B cell (primary cell): ENCODE results near the gene ACSM2B. TPM values are rescaled to one million over a fixed set of nuclear protein-coding genes. Genes with fewer than 3 reads are reported as not detected.

Experiments used
- ATAC-seq: fragments of 200-7000 bp; cut with Tn5 transposase; one replicate; pipeline ENCODE4 v1.10.0; 2021; ENCODE audit warnings: low read depth, mild to moderate bottlenecking, moderate number of reproducible peaks, moderate library complexity
- CTCF ChIA-PET: fragments of 350-600 bp; sonication (Branson Sonifier 250); formaldehyde crosslinking; loops from one replicate; lab custom pipeline; 2021; ENCODE audit warnings: antibody characterized with exemption, inconsistent platforms; lab: Charles Lee
- POLR2A ChIA-PET: fragments of 350-600 bp; sonication (Branson Sonifier 250); formaldehyde crosslinking; loops from one replicate; lab custom pipeline; 2021; ENCODE audit warnings: antibody characterized with exemption; lab: Charles Lee
- DNase-seq: peaks from one replicate; pipeline ENCODE4 v3.0.0; 2013
- H2AFZ ChIP-seq: 2 replicates; pipeline ENCODE4 v1.6.1; 2012; ENCODE audit warnings: mild to moderate bottlenecking, low read depth, low read length; ENCODE audit not compliant: insufficient read depth, poor library complexity, severe bottlenecking
- H3K27ac ChIP-seq, 2 donors: 1 replicate in 1 of 2; 2 replicates in 1 of 2; pipeline ENCODE4 v1.5.1; 2012 to 2013; ENCODE audit warnings: low read length in 2 of 2, mild to moderate bottlenecking in 2 of 2, moderate library complexity in 1 of 2
- H3K27me3 ChIP-seq, 4 experiments: fragments of 200-600 bp in 1 of 4; sonication (generic) in 1 of 4; replicated peaks in 1 of 4; 1 replicate in 2 of 4; 2 replicates in 2 of 4; pipeline versions ENCODE4 v1.6.1 to v1.7.0; 2013 to 2016; ENCODE audit warnings: low read length in 3 of 4, mild to moderate bottlenecking in 2 of 4, mixed read lengths in 1 of 4, moderate library complexity in 1 of 4; ENCODE audit not compliant: insufficient read depth in 4 of 4, control insufficient read depth in 3 of 4; ENCODE audit errors: control extremely low read depth in 1 of 4
- H3K36me3 ChIP-seq, 2 experiments: replicated peaks in 1 of 2; 1 replicate in 1 of 2; 2 replicates in 1 of 2; pipeline versions ENCODE4 v1.6.1 to v1.7.1; 2013; ENCODE audit warnings: low read length in 1 of 2; ENCODE audit not compliant: insufficient read depth in 2 of 2, control insufficient read depth in 1 of 2; ENCODE audit errors: control extremely low read depth in 1 of 2, extremely low read depth in 1 of 2
- H3K4me1 ChIP-seq, 2 donors: fragments of 200-600 bp in 1 of 2; sonication (generic) in 1 of 2; 1 replicate in 1 of 2; 2 replicates in 1 of 2; pipeline versions ENCODE4 v1.5.1 to v1.6.1; 2013 to 2017; ENCODE audit warnings: low read length in 2 of 2; ENCODE audit not compliant: control insufficient read depth in 2 of 2, insufficient read depth in 2 of 2
- H3K4me2 ChIP-seq: replicated peaks from 2 replicates; pipeline ENCODE3; 2012; ENCODE audit warnings: mild to moderate bottlenecking, low read depth, low read length; ENCODE audit not compliant: poor library complexity, severe bottlenecking
- H3K4me3 ChIP-seq, 5 experiments: fragments of 200-600 bp in 1 of 5; sonication (generic) in 1 of 5; 1 replicate in 3 of 5; 2 replicates in 2 of 5; pipeline versions ENCODE4 v1.5.1 to v1.7.0; 2011 to 2016; ENCODE audit warnings: low read length in 4 of 5, mild to moderate bottlenecking in 4 of 5, low read depth in 2 of 5, control low read depth in 1 of 5, moderate library complexity in 1 of 5; ENCODE audit not compliant: insufficient read depth in 1 of 5; ENCODE audit errors: control extremely low read depth in 1 of 5, extremely low read depth in 1 of 5
- H3K79me2 ChIP-seq: fragments of 200-600 bp; sonication (generic); one replicate; pipeline ENCODE4 v1.6.0; 2016; ENCODE audit warnings: low read length; ENCODE audit not compliant: control insufficient read depth, insufficient read depth
- H3K9ac ChIP-seq: fragments of 200-600 bp; sonication (generic); 2 replicates; pipeline ENCODE4 v1.6.1; 2017; ENCODE audit warnings: mild to moderate bottlenecking, low read length, moderate library complexity
- H3K9me3 ChIP-seq, 3 donors: one replicate each; pipeline versions ENCODE4 v1.6.1 to v1.7.1; 2013; ENCODE audit warnings: low read length in 2 of 3; ENCODE audit not compliant: control insufficient read depth in 2 of 3, insufficient read depth in 1 of 3; ENCODE audit errors: control extremely low read depth in 1 of 3
- H4K20me1 ChIP-seq: 2 replicates; pipeline ENCODE4 v1.6.0; 2012; ENCODE audit warnings: mild to moderate bottlenecking, low read length; ENCODE audit not compliant: insufficient read depth, control insufficient read depth, poor library complexity, severe bottlenecking
- H3K27ac Mint-ChIP-seq: one replicate; pipeline ENCODE4 v1.8.0; 2021; ENCODE audit warnings: mixed read lengths
- H3K27me3 Mint-ChIP-seq: one replicate; pipeline ENCODE4 v1.8.0; 2021; ENCODE audit warnings: mixed read lengths
- H3K4me1 Mint-ChIP-seq: one replicate; pipeline ENCODE4 v1.8.0; 2021; ENCODE audit warnings: mixed read lengths
- H3K4me3 Mint-ChIP-seq: one replicate; pipeline ENCODE4 v1.8.0; 2021; ENCODE audit warnings: mixed read lengths
- H3K9me3 Mint-ChIP-seq: one replicate; pipeline ENCODE4 v1.8.0; 2022; ENCODE audit warnings: mixed read lengths; ENCODE audit not compliant: insufficient read depth
- CTCF ChIP-seq: fragments of 200-600 bp; IDR thresholded peaks from one replicate; pipeline ENCODE4 v1.8.0; 2022; ENCODE audit warnings: antibody characterized with exemption, mild to moderate bottlenecking
- EZH2 ChIP-seq: IDR thresholded peaks from 2 replicates; pipeline ENCODE4 v1.6.1; 2012; ENCODE audit warnings: borderline replicate concordance, low read depth, mild to moderate bottlenecking, moderate library complexity, low read length; ENCODE audit not compliant: insufficient read depth, poor library complexity, severe bottlenecking
- WGBS: methylation state at CpG from one replicate; pipeline ENCODE4 v1.1.5; 2013; ENCODE audit warnings: missing lambda C conversion rate; ENCODE audit not compliant: insufficient coverage; 5-methylcytosine and 5-hydroxymethylcytosine counted together
- intact Hi-C: fragments of 100-400 bp; cut with micrococcal nuclease; formaldehyde crosslinking; loops from one replicate; pipeline ENCODE4 v1.10.0; 2022
- polyA plus RNA-seq: library from polyadenylated mRNA; depleted of rRNA; stranded (reverse); fragments of >200 nt; gene quantifications from 2 replicates; pipeline ENCODE4 v1.2.3, GENCODE V29; 2012
- total RNA-seq, 2 donors: library from RNA; stranded (reverse); fragments of 120-200 nt in 1 of 2; gene quantifications; 1 replicate in 1 of 2; 2 replicates in 1 of 2; pipeline versions ENCODE4 v1.2.3 to v1.2.4, GENCODE V29; 2013 to 2022

ACSM2B gene
- total and polyA plus RNA-seq, 2 donors (not counting 1 experiment from before 2014, with no cell fraction given), result not detected

GRCh38 chr16:20611350-20611902 lies 35.3 kb upstream of the ACSM2B start:
- 77% methylated on average over 2 of the region's 2 CpGs for WGBS
- H3K36me3 ChIP-seq, result no peaks in the 10 kb centered on the region
- H3K27me3 Mint-ChIP-seq, result peaks cover 48% of the 10 kb centered on the region
- ChIA-PET CTCF (interaction anchor here (1.3 kb wide), 1 partner anchor 9 kb away, joined by 4 read pairs; no protein-coding TSS in a partner anchor), POLR2A (no interaction called here)
- intact Hi-C loops, result no loop called here
- peaks cover 0 to 7% (median 0%) of the 10 kb centered on the region in 3 donors for H3K9me3 ChIP-seq
- H3K27ac ChIP-seq, result no peak overlapping the region
- ATAC-seq (no peak), DNase-seq (no peak)
- H3K4me1 ChIP-seq, result no peaks in the 10 kb centered on the region
- no peaks in the 10 kb centered on the region for H3K4me1 Mint-ChIP-seq
- H3K9me3 Mint-ChIP-seq, result no peaks in the 10 kb centered on the region
- no peak overlapping the region for H3K4me3 ChIP-seq
- H3K9ac ChIP-seq, result no peak overlapping the region
- peaks cover 0 to 6% (median 2%) of the 10 kb centered on the region in 4 experiments for H3K27me3 ChIP-seq
- H3K27ac Mint-ChIP-seq, result no peak overlapping the region
- H3K4me3 Mint-ChIP-seq, result no peak overlapping the region
- no peaks in the 10 kb centered on the region for H4K20me1 ChIP-seq
- no peak overlapping the region for H2AFZ ChIP-seq
- TF ChIP-seq EZH2, result no peak
- H3K79me2 ChIP-seq, result no peaks in the 10 kb centered on the region
- no peak overlapping the region for H3K4me2 ChIP-seq

- H2AFZ ChIP-seq, result no peak overlapping the region
- Mint-ChIP-seq H3K27ac (no peak overlapping the region), H3K4me1 (no peaks in the 10 kb centered on the region), H3K4me3 (no peak overlapping the region), H3K9me3 (no peaks in the 10 kb centered on the region), H3K27me3 (peaks cover 48% of the 10 kb centered on the region)
- whole genome bisulfite sequencing, result 86% methylated on average over 4 of the region's 4 CpGs
- no peak overlapping the region for H3K4me2 ChIP-seq
- TF ChIP-seq CTCF (no peak), EZH2 (no peak)
- no peaks in the 10 kb centered on the region for H3K4me1 ChIP-seq
- DNase-seq (no peak), ATAC-seq (no peak)
- no peak overlapping the region for H3K4me3 ChIP-seq
- H3K36me3 ChIP-seq, result no peaks in the 10 kb centered on the region
- ChIA-PET CTCF (no interaction called here), POLR2A (no interaction called here)
- no peaks in the 10 kb centered on the region for H4K20me1 ChIP-seq
- no peak overlapping the region for H3K27ac ChIP-seq
- no peaks in the 10 kb centered on the region for H3K79me2 ChIP-seq
- peaks cover 0 to 6% (median 2%) of the 10 kb centered on the region in 4 experiments for H3K27me3 ChIP-seq
- no peak overlapping the region for H3K9ac ChIP-seq
- peaks cover 0 to 7% (median 0%) of the 10 kb centered on the region in 3 donors for H3K9me3 ChIP-seq
- intact Hi-C loops, result no loop called here
Observed at GRCh38 chr16:20610892-20611349, 34.8 kb upstream of the ACSM2B start.
